ENCODE measurements around the gene DECR2. TPM values are rescaled to one million over a fixed set of nuclear protein-coding genes. Genes with fewer than 3 reads are reported as not detected.

Gene DECR2
- total and polyA plus RNA-seq, 4 donors = 42.2 to 210 (median 126) TPM

GRCh38 chr16:424623-425081 lies 23.0 kb downstream of the DECR2 start:
- TF ChIP-seq FOXA1 (IDR thresholded peaks at IDR 0.05) (no peak), REST (IDR thresholded peaks at IDR 0.05) (no peak), HNF4G (IDR thresholded peaks at IDR 0.05) (no peak), HNF4A (conservative IDR thresholded peaks at IDR 0.05) (no peak), TAF1 (conservative IDR thresholded peaks at IDR 0.05) (no peak), MAX (IDR thresholded peaks at IDR 0.05) (no peak), RAD21 (IDR thresholded peaks at IDR 0.05) (no peak), RXRA (IDR thresholded peaks at IDR 0.05) (no peak), NR2F2 (IDR thresholded peaks at IDR 0.05) (no peak), CTCF (IDR thresholded peaks at IDR 0.05; ENCODE audit: low read depth, low read length, missing input control) (no peak), SP1 (IDR thresholded peaks at IDR 0.05) (no peak), YY1 (IDR thresholded peaks at IDR 0.05) (no peak), EGR1 (IDR thresholded peaks at IDR 0.05; ENCODE audit: low read depth in 2 of 2) (no peak), FOXA2 (IDR thresholded peaks at IDR 0.05) (no peak), ATF3 (IDR thresholded peaks at IDR 0.05) (no peak), ZBTB33 (IDR thresholded peaks at IDR 0.05) (no peak), GABPA (IDR thresholded peaks at IDR 0.05 in 1 of 2, conservative IDR thresholded peaks at IDR 0.05 in 1 of 2) (no peak), JUND (IDR thresholded peaks at IDR 0.05) (no peak)
- Histone ChIP-seq H3K27ac (ENCODE audit: low read depth in 1 of 2, low read length in 2 of 2) (peak overlapping the region; percentile 93 to 95), H3K9ac (ENCODE audit: low read depth in 1 of 2, low read length in 2 of 2) (peak overlapping the region; percentile 70 to 78), H3K9me3 (ENCODE audit: control insufficient read depth in 4 of 4, low read length in 3 of 4) (no peaks in the 10 kb centered on the region), H3K4me3 (ENCODE audit: low read depth in 1 of 3, low read length in 3 of 3) (peak overlapping the region; percentile 64 to 88 (median 81)), H3K27me3 (ENCODE audit: control insufficient read depth in 4 of 4, insufficient read depth in 4 of 4, low read length in 3 of 4) (no peaks in the 10 kb centered on the region), H3K36me3 (ENCODE audit: control insufficient read depth in 4 of 4, insufficient read depth in 3 of 4, low read depth in 1 of 4, low read length in 3 of 4) (no peaks in the 10 kb centered on the region), H3K4me1 (ENCODE audit: control insufficient read depth in 4 of 4, insufficient read depth in 4 of 4, low read length in 3 of 4) (peaks cover 5 to 25% (median 19%) of the 10 kb centered on the region in 4 donors)
- WGBS = 11% methylated on average over 31 of the region's 31 CpGs
- peak; percentile 51 for DNase-seq (ENCODE audit: low spot score)

Data from liver (tissue), 9 donors.